DOHH2 (cell line): Measurements from ENCODE around the gene IQCF5.
"Not testable (repeated sequence)": the region's sequence is repeated elsewhere in the genome, so short reads cannot be mapped to it uniquely, and the experiment has no call there.

ENCODE experiments used
- CTCF ChIP-seq: fragments of 200-600 bp; sonication (generic); IDR thresholded peaks from one replicate; pipeline ENCODE4 v1.5.1; 2014; ENCODE audit warnings: antibody characterized with exemption, mild to moderate bottlenecking, low read depth, low read length; ENCODE audit not compliant: poor library complexity, severe bottlenecking
- EZH2phosphoT487 ChIP-seq: fragments of 200-600 bp; sonication (generic); IDR thresholded peaks from 2 replicates; pipeline ENCODE4 v1.6.1; 2017; ENCODE audit warnings: borderline replicate concordance, mild to moderate bottlenecking, antibody characterized with exemption, low read length, moderate library complexity, mixed read lengths

- TF ChIP-seq CTCF, EZH2phosphoT487: not testable (repeated sequence)
Measured at GRCh38 chr3:51855411-51855810, 20.0 kb downstream of the IQCF5 start.
